K562 (cell line): ENCODE results near the gene NNAT. TPM values are rescaled to one million over a fixed set of nuclear protein-coding genes. Genes with fewer than 3 reads are reported as not detected.

Source experiments
- ATAC-seq: fragments of 200-7000 bp; cut with Tn5 transposase; 3 replicates; pipeline ENCODE4 v1.9.1; 2020; ENCODE audit warnings: moderate library complexity
- BruUV-seq: library from RNA; stranded (reverse); fragments of 400-500 nt; replicated peaks from 2 replicates; lab custom pipeline; 2021; lab: Mats Ljungman, UMichigan
- CTCF ChIA-PET: fragments of 300-600 bp; formaldehyde crosslinking; extraction: SDS; loops from one replicate; lab custom pipeline; 2021; ENCODE audit warnings: low intra/inter-chr PET ratio; lab: Yijun Ruan, JAX
- POLR2A ChIA-PET: fragments of 300-600, 350-650 bp; sonication (Branson Sonifier 250); formaldehyde crosslinking; extraction: SDS; loops from one replicate; lab custom pipeline; 2021; ENCODE audit warnings: antibody characterized with exemption, inconsistent platforms; lab: Yijun Ruan, JAX
- DNase-seq, 4 experiments: peaks; one replicate each; pipeline versions ENCODE4 v3.0.0 to v3.0.0-alpha.2; 2011 to 2018; ENCODE audit warnings: low spot score in 3 of 4, mixed read lengths in 3 of 4; ENCODE audit errors: extremely low read depth in 1 of 4
- FAIRE-seq: peaks from 2 replicates; lab custom pipeline; 2011; peaks lifted over from hg19 to GRCh38; lab: Jason Lieb, UNC
- H2AFZ ChIP-seq: 2 replicates; pipeline ENCODE4 v1.6.0; 2011; ENCODE audit warnings: low read depth, low read length, control low read depth, inconsistent platforms
- H3K27ac ChIP-seq: fragments of 200-600 bp; 3 replicates; pipeline ENCODE4 v1.8.0; 2011; ENCODE audit warnings: low read depth, mild to moderate bottlenecking, control low read depth, inconsistent platforms, low read length, moderate library complexity, mixed read lengths; ENCODE audit errors: extremely low read depth
- H3K27me3 ChIP-seq, 2 experiments: fragments of 300-600 bp in 1 of 2; 2 replicates in 1 of 2; 3 replicates in 1 of 2; pipeline versions ENCODE4 v1.6.0 to v1.8.0; 2011; ENCODE audit warnings: inconsistent platforms in 2 of 2, low read length in 2 of 2, mild to moderate bottlenecking in 1 of 2, mixed read lengths in 1 of 2, moderate library complexity in 1 of 2; ENCODE audit not compliant: control insufficient read depth in 2 of 2, insufficient read depth in 2 of 2
- H3K36me3 ChIP-seq: fragments of 300-600 bp; 3 replicates; pipeline ENCODE4 v1.8.0; 2011; ENCODE audit warnings: mild to moderate bottlenecking, low read length, inconsistent platforms; ENCODE audit not compliant: control insufficient read depth, insufficient read depth
- H3K4me1 ChIP-seq, 2 experiments: fragments of 200-600 bp in 1 of 2; replicated peaks in 1 of 2; 2 replicates in 1 of 2; 3 replicates in 1 of 2; pipeline versions ENCODE4 v1.5.1 to v1.8.0; 2011; ENCODE audit warnings: inconsistent platforms in 2 of 2, low read length in 2 of 2, mild to moderate bottlenecking in 1 of 2, mixed read lengths in 1 of 2, moderate library complexity in 1 of 2; ENCODE audit not compliant: control insufficient read depth in 2 of 2, insufficient read depth in 2 of 2
- H3K4me2 ChIP-seq: 2 replicates; pipeline ENCODE4 v1.6.1; 2011; ENCODE audit warnings: low read length, control low read depth, inconsistent platforms, mixed read lengths; ENCODE audit not compliant: insufficient read depth
- H3K4me3 ChIP-seq: fragments of 200-600 bp; sonication (generic), shearing (Covaris generic); 2 replicates; pipeline ENCODE4 v1.5.1; 2016; ENCODE audit warnings: control low read depth, inconsistent platforms
- H3K79me2 ChIP-seq: fragments of 200-600 bp; 3 replicates; pipeline ENCODE4 v1.8.0; 2011; ENCODE audit warnings: low read length, inconsistent platforms; ENCODE audit not compliant: control insufficient read depth, insufficient read depth
- H3K9ac ChIP-seq, 2 experiments: 2 replicates each; pipeline versions ENCODE4 v1.6.0 to v1.6.1; 2011; ENCODE audit warnings: low read depth in 2 of 2, low read length in 2 of 2, control low read depth in 1 of 2, inconsistent platforms in 1 of 2, mild to moderate bottlenecking in 1 of 2, mixed read lengths in 1 of 2; ENCODE audit not compliant: insufficient read depth in 1 of 2
- H3K9me1 ChIP-seq: one replicate; pipeline ENCODE4 v1.6.0; 2011; ENCODE audit warnings: inconsistent platforms, mild to moderate bottlenecking, low read length, moderate library complexity; ENCODE audit not compliant: control insufficient read depth, insufficient read depth
- H3K9me3 ChIP-seq: replicated peaks from 2 replicates; pipeline ENCODE4 v1.5.1; 2011; ENCODE audit warnings: low read depth, low read length, inconsistent platforms; ENCODE audit not compliant: control insufficient read depth, insufficient read depth
- H4K20me1 ChIP-seq: replicated peaks from 2 replicates; pipeline ENCODE4 v1.6.1; 2011; ENCODE audit warnings: low read length, inconsistent platforms, mixed read lengths; ENCODE audit not compliant: control insufficient read depth, insufficient read depth
- ETV6 ChIP-seq, 3 experiments: fragments of 150-350 bp in 1 of 3; sonication (generic) in 1 of 3; formaldehyde crosslinking in 1 of 3; IDR thresholded peaks; 2 replicates each; pipeline versions ENCODE4 v1.6.1 to v1.8.0; 2014 to 2022; ENCODE audit warnings: borderline replicate concordance in 2 of 3, low read depth in 2 of 3, antibody characterized with exemption in 1 of 3, low read length in 1 of 3, mild to moderate bottlenecking in 1 of 3, missing genetic modification reagents in 1 of 3
- KLF10 ChIP-seq: fragments of 250-450 bp; sonication (Bioruptor Pico); IDR thresholded peaks from 2 replicates; pipeline ENCODE4 v1.6.1; 2021; ENCODE audit warnings: matching md5 sums
- MAFF ChIP-seq: IDR thresholded peaks from 2 replicates; pipeline ENCODE4 v1.6.1; 2012; ENCODE audit warnings: low read length, improper control_type of control experiment
- POLR2B ChIP-seq: fragments of 450-650 bp; IDR thresholded peaks from 2 replicates; pipeline ENCODE4 v1.6.1; 2018; ENCODE audit warnings: low read depth; ENCODE audit not compliant: partially characterized antibody
- RFX5 ChIP-seq: IDR thresholded peaks from 2 replicates; pipeline ENCODE4 v1.6.1; 2011; ENCODE audit warnings: low read depth, mild to moderate bottlenecking, improper control_type of control experiment, low read length
- STAT5B ChIP-seq: fragments of 250-450 bp; sonication (Bioruptor Pico); IDR thresholded peaks from 2 replicates; pipeline ENCODE4 v1.8.0; 2021; ENCODE audit warnings: mild to moderate bottlenecking, inconsistent platforms
- XRCC4 ChIP-seq: IDR thresholded peaks from one replicate; pipeline ENCODE4 v1.6.1; 2011; ENCODE audit not compliant: insufficient read depth, insufficient read length; ENCODE audit errors: extremely low read depth
- ZNF311 ChIP-seq: fragments of 250-450 bp; sonication (Bioruptor Pico); IDR thresholded peaks from 2 replicates; pipeline ENCODE4 v1.4.0; 2020; ENCODE audit warnings: mild to moderate bottlenecking, moderate library complexity
- WGBS: fragments of 100-300 bp; shearing (Covaris generic); methylation state at CpG from one replicate; pipeline ENCODE4 v1.1.6; 2016; ENCODE audit warnings: low coverage, mixed read lengths; ENCODE audit not compliant: insufficient coverage; ENCODE audit errors: missing lambda C conversion rate; 5-methylcytosine and 5-hydroxymethylcytosine counted together
- in situ Hi-C: fragments of 300-500 bp; cut with MboI; formaldehyde crosslinking; loops from 4 replicates; pipeline ENCODE4 v1.15.0; 2018; ENCODE audit warnings: inconsistent platforms, mixed read lengths
- intact Hi-C: fragments of 100-400 bp; cut with micrococcal nuclease; formaldehyde crosslinking; loops from 2 replicates; pipeline ENCODE4 v1.14.2; 2022
- polyA plus RNA-seq, 8 experiments: library from polyadenylated mRNA; depleted of rRNA in 4 of 8; stranded (reverse) in 5 of 8; unstranded in 3 of 8; fragments of >200 nt; fragmentation: Nextera tagmentation in 2 of 8; fragmentation: Illumina TruSeq in 1 of 8; extraction: Ambion mirVana in 2 of 8; extraction: Trizol in 1 of 8; gene quantifications; 2 replicates each; pipeline versions ENCODE4 v1.2.1 to v1.2.3, GENCODE V29; 2011 to 2014; ENCODE audit warnings: inconsistent platforms in 1 of 8, missing spikeins in 1 of 8
- total RNA-seq, 7 experiments: library from RNA; depleted of rRNA in 6 of 7; stranded (reverse); fragments of >200 nt in 6 of 7; fragmentation: Illumina TruSeq in 2 of 7; extraction: Trizol in 2 of 7; gene quantifications; 2 replicates each; pipeline versions ENCODE4 v1.2.1 to v1.2.3, GENCODE V29; 2011 to 2021; ENCODE audit warnings: low replicate concordance in 1 of 7

Gene NNAT
- total and polyA plus RNA-seq, 9 of the 15 experiments (the other 6 are each of a cell fraction or from before 2014, with no cell fraction given), result 0.13 TPM; not detected in 8

DNA sequence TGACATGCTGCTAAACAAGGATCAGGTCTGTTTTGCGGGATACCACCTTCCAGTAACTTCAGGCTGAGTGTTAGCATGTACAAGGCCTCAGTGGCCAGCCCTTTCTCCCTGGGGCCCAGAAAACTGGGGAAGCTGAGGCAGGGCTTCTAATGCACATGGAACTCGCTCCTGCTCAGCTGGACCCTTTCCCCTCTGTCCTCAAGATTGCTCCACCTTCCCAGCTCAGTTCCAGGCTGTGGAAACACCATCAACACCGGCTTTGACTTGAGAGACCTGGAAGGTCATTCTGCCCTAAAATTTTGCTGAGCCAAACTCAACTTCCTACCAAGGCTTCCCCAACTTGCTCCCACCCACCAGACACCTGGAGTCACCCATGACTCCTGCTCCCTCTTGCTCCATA, 10.8 kb downstream of the NNAT start:
- ATAC-seq (no peak), DNase-seq (no peak), FAIRE-seq (no peak)
- in situ Hi-C loops, result loop anchor here (10.0 kb wide), 1 partner anchor 277 kb away; no protein-coding TSS in a partner anchor
- Histone ChIP-seq H3K4me1 (peaks cover 8 to 13% of the 10 kb centered on the region in 2 experiments), H3K4me2 (no peak overlapping the region), H3K9me1 (no peaks in the 10 kb centered on the region), H2AFZ (no peak overlapping the region), H3K36me3 (no peaks in the 10 kb centered on the region), H3K27me3 (no peaks in the 10 kb centered on the region), H3K27ac (no peak overlapping the region), H3K4me3 (no peak overlapping the region), H3K9ac (no peak overlapping the region), H4K20me1 (no peaks in the 10 kb centered on the region), H3K79me2 (peaks cover 8% of the 10 kb centered on the region), H3K9me3 (no peaks in the 10 kb centered on the region)
- BruUV-seq, result no TSS peak
- TF ChIP-seq STAT5B (CRISPR knock-in tag) (no peak), XRCC4 (no peak), KLF10 (CRISPR knock-in tag) (no peak), RFX5 (no peak), ETV6 (IDR thresholded peaks at IDR 0.05; ENCODE audit: borderline replicate concordance in 1 of 2, low read depth in 2 of 2, low read length in 1 of 2) (no peak), ETV6 (CRISPR knock-in tag; IDR thresholded peaks at IDR 0.05; ENCODE audit: borderline replicate concordance) (no peak), POLR2B (no peak), ZNF311 (CRISPR knock-in tag) (no peak), MAFF (no peak)
- 30% methylated on average over 3 of the region's 3 CpGs for WGBS
- CTCF ChIA-PET, result interaction anchor here (0.6 kb wide), 2 partner anchors 626 to 977 kb away, joined by 3 read pairs; no protein-coding TSS in a partner anchor
- intact Hi-C loops, result loop anchor here (5.0 kb wide), 1 partner anchor 265 kb away; no protein-coding TSS in a partner anchor
- POLR2A ChIA-PET, result no interaction called here
